ENCODE data around the gene STPG1.
A peak's percentile ranks its signal among the peaks of the same experiment; 100 is the strongest.

Gene STPG1

DNA sequence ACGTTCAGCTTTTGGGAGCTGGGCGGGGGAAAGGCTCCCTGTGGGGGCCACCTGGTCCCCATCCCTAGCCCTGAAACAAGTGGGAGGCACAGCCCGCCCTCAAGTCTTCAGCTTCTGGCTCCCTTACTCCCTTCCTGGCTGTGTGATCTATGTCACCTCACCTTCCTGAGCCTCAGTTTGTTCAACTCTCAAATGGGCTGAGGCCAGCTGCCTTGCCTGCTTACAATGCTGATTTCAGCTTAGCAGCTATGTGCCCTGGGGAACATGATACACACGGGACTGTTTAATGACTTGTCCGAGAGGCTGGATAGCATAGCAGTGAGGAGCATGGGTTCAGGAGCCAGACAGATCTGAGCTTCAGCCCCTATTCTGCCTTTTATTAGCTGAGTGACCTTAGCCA, 75.1 kb downstream of the STPG1 start:
- no peak for DNase-seq

DNA sequence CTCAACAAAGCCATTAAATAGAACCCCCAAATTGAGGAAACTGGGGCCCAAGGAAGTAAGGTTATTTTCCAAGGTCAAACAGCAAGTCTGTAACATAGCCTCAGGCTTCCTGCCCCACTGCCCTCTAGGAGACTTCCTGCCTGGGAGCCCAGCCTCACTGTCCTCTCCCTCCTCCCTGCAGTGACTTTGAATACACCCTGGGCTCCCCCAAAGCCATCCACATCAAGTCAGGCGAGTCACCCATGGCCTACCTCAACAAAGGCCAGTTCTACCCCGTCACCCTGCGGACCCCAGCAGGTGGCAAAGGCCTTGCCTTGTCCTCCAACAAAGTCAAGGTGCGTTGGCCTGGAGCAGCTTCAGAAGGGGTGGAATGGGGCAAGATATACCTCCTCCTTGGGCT, 76.1 kb downstream of the STPG1 start:
- DNase-seq = no peak

GRCh38 chr1:24336075-24336474, 77.5 kb downstream of the STPG1 start:
- no peak for DNase-seq

DNA sequence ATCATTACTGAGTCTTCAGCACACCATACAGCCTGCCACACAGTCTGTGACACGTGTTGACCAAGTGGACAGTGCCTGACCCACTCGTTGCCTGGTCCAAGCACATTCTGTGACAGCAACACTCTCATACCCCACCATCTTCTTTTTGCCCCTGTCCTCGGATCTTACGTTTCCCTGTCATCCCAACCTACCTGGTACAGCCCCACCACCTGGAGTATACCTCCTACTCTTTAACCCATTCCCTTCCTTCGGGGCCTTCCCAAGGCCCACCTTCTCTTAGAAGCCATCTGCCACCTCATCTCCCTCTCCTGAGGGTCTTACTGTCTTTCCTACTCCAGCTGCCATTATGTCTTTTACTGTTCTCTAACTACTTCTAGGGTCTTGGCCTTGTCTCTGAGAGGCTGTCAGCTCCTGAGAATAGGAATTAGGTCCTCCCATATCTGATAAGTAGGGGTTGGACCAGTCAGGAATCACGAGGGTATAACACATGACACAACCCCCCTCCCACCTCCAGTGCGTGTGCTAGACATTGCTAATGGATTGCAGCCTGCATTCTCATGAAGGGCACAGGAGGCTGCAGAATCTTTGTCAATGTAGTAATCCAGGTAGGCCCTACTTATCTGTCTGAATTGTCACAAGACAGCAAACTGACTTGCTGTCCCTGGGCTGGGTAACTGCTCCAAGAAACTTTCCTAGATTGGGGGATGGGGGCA, 81.5 kb downstream of the STPG1 start:
- no peak for DNase-seq

DNA sequence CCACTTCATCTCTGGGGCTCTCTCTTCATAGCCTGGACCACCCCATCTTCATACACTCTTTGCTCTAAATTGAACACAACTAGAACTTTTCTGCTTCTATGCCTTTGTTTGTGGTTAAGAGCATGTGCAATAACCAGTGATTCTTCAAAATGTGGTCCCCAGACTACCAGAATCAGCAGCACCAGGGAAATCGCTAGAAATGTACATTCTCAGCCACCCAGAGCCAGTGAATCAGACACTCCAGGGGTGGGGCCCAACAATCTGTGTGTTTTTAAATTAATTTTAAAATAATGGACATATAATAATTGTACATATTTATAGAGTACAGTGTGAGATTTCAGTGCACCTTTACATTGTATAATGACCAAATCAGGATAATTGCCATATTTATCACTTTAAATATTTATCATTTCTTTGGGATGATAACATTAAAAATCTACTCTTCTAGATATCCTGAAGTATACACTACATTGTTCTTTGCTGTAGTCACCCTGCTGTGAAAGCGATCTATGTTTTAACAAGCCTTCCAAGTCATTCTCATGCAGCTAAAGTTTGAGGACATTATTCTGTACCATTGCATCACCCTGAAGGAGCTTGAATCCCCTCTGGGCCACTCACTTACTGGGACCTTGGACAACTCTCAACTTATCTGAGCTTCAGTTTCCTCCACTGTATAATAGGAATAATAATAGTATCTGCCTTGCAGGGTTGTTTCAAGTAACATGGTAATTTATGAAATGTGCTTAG, 83.6 kb downstream of the STPG1 start:
- no peak for DNase-seq

DNA sequence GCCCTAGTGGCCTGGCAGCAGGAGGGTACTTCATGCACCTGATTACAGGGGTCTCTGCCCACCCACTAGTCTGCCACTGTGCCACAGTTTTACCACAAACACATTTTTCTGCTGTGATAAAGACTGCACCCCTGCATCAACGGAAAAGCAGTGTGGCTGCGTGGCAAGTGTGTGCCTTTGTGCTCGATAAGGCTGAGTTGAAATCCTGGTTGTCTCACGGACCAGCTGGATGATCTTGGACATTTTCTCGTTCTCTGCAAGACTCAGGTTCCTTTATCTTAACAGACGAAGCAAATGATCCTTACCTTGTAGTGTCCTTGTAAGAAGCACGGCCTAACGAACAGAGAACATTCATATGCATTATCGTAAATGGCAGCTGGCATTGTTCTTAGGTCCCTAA, 84.3 kb downstream of the STPG1 start:
- DNase-seq = no peak

DNA sequence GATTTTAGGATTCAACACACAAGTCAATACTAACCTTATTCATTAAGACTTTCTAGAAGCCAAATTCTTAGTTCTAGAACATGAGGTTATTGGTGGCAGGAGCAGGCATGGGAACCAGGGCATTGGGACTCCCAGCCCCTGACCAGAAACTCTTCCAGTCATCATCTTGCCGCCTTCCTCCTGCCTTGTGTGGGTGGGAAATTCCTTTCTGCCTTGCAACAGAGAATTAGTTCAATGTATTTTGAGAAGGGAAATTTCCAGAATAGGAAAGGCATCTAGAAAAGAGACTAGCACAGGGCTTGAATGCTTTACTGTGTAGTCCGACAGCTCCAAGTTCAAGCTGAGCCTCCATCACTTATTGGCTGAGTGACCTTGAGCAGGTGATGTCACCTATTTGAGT, 85.7 kb downstream of the STPG1 start:
- no peak for DNase-seq

DNA sequence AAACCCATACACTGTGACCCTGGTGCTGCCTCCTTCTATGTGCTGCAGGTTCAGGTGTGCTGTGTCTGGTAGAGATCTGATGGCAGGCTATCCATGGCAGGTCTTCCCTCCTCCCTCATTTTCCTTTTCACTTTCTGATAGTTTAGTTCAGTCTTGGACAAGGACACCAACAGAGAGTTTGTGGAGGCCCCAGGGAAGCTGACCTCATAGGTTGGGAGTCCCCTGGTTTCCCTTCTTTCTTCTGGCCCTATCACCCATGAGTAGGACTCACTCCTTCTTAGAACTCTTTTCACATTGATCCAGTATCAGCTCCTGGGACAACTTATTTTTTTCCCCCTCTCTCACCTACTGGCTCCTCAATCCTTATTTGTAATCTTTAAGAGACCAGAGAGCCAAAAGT, 86.1 kb downstream of the STPG1 start:
- DNase-seq = no peak

DNA sequence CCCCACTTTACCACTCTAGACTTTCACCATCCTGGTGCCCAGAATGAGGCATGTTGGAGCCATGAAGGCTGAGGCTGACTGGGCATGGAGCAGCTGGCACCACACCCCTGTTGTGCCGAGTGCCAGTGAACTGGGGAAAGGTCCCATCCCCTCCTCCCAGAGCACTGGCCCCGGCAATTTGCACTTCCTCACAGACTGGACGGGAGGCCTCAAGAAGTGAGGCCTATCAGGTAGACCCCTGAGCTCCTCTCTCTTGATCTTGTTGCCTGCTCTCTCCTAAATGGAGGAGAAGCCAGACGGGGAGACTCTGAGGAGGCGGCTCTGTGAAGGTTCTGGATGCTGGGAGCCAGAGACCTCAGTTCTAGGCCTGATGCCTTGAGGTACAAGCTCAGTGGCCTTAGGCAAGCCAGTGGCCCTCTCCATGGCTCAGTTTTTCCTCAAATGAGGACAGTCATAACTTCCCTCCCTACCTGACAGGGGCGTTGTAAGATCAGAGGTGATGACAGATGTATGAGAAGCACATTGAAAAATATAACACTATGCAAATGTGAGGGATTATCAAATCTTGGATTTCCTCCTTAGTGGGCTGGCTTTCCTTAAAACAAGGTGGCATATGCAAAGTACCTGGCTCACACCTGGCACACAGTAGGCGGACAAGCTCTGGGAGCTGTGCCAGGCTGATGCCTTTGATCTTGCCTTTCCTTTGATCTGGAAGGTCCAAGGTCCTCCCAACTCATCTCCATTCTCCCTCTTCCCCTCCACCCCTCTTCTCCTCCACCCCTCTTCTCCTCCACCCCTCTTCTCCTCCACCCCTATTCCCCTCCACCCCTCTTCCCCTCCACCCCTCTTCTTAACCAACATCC, 87.8 kb downstream of the STPG1 start:
- no peak for DNase-seq

DNA sequence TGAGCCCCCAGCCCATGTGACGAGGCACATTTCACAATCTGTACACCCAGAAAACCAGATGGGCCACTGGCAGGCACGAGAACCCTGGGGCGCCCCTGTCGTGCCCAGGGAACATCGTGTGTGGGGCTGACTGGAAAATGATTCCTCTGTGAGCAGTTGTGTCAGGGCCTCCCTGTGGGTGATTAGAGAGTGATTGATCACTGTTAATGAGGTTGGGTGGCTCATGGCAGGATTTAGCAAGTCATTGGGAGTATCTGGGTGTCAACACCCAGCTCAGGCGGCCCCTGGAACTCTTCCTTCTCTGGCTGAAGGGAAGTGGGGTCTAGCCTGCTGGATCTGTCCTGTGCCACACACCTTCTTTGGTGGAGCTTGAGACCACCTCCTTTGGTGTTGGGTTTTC, 88.7 kb downstream of the STPG1 start:
- DNase-seq = no peak

- no peak for DNase-seq
These were observed 90.3 kb downstream of the STPG1 start for GRCh38 chr1:24323281-24323680.

DNA sequence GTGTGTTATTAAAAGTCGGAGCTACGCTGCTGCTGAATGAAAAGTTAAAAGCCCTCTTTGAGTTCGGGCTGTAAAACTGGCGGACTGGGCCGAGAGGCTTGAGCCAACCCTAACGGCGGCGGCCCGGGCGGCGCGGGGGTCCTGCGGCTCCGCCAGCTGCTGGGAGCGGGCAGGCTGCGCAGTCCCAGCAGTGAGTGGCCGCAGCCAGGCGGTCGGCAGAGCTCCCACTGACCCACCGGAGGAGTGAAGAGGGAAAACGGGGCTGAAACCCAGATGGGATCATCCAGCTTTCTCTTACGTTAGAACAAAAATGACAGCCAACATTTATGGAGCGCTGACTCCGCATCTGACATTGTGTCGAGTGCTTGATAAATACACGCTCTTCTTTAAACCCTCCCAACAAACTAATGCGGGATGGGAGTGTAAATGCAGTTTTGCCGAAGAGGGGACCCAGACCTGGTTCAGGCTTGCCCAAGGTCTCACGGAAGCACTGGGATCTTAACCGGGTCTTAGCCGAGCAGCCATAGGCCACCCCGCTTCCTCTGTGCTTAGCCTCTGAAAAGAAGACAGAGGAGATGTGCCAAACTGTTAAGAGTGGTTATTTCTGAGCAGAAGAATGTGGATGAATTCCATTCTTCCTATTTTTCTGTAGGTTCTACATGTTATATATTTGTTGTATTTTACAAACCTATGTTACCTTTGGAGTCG, 91.0 kb downstream of the STPG1 start:
- no peak for DNase-seq

DNA sequence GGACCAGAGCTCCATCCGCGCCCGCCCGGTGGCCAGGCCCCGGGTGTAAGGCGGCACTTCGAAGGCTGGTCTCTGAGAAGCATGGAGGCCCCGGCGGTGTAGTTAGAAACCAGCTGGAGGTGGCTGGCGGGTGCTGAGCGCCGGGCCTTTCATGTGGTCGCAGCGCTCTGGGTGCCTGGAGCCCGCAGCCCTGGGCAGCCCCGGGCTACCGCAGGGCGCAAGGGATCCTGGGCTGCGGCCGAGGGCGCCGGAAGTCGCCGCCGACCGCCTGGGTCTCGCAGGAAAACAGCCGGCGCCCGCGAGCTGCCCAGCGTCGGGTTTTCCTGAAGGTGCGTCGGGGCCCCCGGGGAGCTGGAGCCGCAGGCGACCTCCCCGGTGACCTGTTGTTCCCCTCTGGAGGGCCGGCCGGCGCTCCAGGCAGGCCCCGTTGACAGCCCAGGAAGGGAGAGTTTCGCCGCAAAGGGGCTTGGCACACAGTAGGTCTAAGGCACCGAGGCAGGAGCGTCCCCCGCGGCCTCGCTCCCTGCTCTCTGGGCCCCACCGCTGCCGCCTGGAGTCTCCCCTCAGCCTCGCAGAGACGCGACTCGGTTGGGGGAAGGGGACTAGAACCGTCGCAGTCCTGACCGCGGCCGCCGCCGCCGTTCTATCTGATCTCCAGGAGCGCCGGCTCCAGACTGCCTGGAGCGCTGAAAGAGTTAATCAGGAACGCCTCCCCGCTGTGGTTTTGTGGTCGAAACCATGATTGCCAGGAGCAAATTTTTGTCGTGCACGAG, 91.7 kb downstream of the STPG1 start:
- peak; percentile 68 for DNase-seq

DNA sequence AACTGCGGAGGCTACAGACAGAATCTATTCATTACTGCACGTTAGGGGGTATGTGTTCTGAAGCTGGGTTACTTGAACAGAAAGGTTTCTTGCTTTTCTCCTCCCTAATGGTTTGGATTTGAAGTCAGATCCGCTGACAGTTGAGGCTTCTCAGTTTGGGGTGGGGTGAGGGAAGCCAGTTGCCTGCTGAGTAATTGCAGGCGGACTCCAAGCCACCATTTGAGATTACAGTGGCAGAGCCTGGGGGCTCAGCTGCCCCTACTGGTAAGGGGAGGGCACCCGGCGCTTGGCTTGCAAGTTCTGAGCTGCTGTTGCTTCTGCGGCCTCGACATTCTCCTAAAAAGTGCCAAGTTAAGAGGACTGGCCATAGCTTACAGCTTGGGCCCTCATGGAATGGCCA, 92.5 kb downstream of the STPG1 start:
- DNase-seq = no peak

GRCh38 chr1:24319962-24320361, 93.6 kb downstream of the STPG1 start:
- DNase-seq = no peak

DNA sequence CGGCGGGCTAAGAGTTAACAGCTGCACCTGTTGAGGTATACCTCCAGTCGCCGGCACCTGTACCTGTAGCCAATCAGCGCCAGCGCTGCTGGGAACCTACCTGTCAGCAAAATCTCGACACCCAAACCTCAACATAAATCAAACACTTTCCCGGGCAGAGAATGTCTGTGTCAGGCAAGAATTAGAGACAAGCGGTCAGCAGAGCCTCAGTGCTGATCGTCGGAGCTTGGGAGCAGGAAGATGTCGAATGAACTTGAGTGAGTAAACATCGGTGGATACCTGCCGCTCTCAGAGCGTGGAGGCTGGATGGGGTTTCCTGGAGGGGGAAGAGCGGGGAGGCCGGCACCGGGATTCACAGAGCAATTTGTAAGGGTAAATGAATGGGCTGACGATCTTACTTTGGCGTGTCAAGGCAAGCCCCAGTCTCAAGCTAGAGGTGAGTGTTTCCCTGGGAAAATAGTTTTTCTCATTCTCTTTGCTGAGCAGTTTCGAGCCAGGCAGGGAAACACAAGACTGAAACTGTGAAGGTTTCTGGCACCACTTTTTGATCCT, 94.2 kb downstream of the STPG1 start, which contains the start of gene GRHL3:
GRHL3 (plus strand) TSS at position 46 of the 552 bp plus-strand sequence; CDS start at position 241, 195 bp downstream.
- DNase-seq = peak; percentile 34

DNA sequence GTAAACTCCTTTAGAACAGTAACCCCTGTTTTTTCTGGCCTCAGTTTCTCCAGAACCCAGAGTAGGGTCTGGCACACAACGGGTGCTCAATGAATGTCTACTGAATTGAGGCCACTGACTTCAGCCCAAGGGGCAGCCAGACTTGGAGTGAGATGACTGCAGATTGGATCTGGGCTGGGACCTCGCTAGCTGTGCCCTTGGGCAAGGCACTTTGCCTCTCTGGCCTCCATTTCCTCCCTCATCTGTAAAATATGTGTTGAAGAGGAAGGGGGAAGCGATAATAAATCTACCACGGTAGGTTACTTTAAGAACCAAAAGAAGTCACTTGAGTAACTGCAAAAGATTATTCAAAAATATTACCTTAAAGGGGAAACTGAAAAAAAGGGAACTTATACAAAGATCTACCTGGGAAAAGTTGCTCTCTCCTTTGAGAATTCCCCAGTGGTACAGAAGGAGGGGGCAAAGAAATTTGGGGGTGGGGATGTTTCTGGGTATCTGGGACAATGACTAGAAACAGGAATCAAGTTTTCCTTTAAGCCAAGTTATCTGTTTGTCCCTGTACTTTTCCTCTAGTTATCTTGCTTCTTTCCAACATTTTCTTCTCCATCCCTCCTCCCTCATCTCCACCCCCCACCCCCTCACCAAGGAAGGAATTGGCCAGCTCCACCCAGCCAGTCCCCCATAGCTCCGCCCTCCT, 94.8 kb downstream of the STPG1 start:
- no peak for DNase-seq

- no peak for DNase-seq
These were observed 95.5 kb downstream of the STPG1 start for GRCh38 chr1:24317956-24318614.

DNA sequence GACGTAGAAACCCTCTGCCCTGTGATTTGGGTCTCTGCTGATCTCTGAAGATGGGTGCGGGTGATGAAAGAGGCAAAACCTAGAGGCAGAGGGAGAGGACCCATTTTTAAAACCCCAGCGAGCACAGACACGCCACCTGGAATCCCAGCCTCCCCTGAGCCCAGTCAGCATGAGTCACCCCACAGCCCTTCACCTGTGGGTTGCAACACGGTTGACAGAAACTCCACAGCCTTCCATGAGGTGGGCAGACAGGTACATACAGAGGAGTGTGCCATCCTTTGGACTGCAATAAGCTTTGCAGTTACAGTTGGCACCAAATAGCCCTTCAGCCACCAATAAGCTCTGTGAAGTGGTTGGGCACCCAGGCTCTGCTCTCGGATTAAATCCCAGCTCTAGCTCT, 96.5 kb downstream of the STPG1 start:
- no peak for DNase-seq

GRCh38 chr1:24316645-24317044, 96.9 kb downstream of the STPG1 start:
- no peak for DNase-seq

DNA sequence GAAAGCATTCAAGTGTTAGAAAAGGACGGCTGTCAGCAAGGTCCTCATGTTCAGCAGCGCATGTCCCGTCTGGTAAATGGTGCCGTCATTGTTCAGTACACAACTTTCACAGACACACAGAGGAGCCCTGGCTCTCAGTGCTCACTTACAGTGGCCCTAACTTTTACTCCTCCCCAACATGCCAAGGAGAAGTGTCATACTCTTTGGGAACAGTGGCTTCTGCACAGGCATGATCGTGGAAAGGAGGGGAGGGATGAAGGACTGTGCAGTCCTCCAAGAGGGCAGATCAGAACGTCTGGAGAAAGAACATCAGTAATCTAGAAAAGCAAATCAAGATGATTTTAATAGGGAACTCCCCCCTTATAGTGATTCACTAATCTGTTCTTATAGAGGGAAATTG, 98.2 kb downstream of the STPG1 start:
- DNase-seq = no peak

Data from CD4-positive, alpha-beta T cell treated with Interleukin-10 for 1 hour (primary cell).